Fibroblast of lung (primary cell): ENCODE measurements around the gene SLC6A1. TPM values are rescaled to one million over a fixed set of nuclear protein-coding genes. Genes with fewer than 3 reads are reported as not detected.

Experiments
- DNase-seq, 2 donors: peaks; one replicate each; pipeline versions ENCODE4 v3.0.0 to v3.0.0-alpha.2; 2010; ENCODE audit warnings: low read depth in 2 of 2
- H2AFZ ChIP-seq: 2 replicates; pipeline ENCODE4 v1.5.1; 2012; ENCODE audit warnings: low read length, control low read depth, inconsistent platforms
- H3K27ac ChIP-seq: 2 replicates; pipeline ENCODE4 v1.5.1; 2011; ENCODE audit warnings: low read length, control low read depth; ENCODE audit not compliant: insufficient read depth
- H3K27me3 ChIP-seq: 2 replicates; pipeline ENCODE4 v1.5.1; 2011; ENCODE audit warnings: mild to moderate bottlenecking, low read length; ENCODE audit not compliant: control insufficient read depth, insufficient read depth
- H3K36me3 ChIP-seq: 2 replicates; pipeline ENCODE4 v1.5.1; 2011; ENCODE audit warnings: low read length; ENCODE audit not compliant: control insufficient read depth, insufficient read depth
- H3K4me1 ChIP-seq: 2 replicates; pipeline ENCODE4 v1.5.1; 2011; ENCODE audit warnings: low read length; ENCODE audit not compliant: control insufficient read depth, insufficient read depth; ENCODE audit errors: extremely low read depth
- H3K4me2 ChIP-seq: 2 replicates; pipeline ENCODE4 v1.5.1; 2011; ENCODE audit warnings: low read length, control low read depth; ENCODE audit not compliant: insufficient read depth; ENCODE audit errors: extremely low read depth
- H3K4me3 ChIP-seq, 4 experiments: fragments of 200-600 bp in 1 of 4; sonication (generic) in 1 of 4; replicated peaks in 1 of 4; 2 replicates each; pipeline ENCODE4 v1.5.1; 2011 to 2016; ENCODE audit warnings: low read length in 4 of 4, low read depth in 3 of 4, mild to moderate bottlenecking in 3 of 4, control low read depth in 2 of 4, inconsistent platforms in 1 of 4, mixed read lengths in 1 of 4; ENCODE audit not compliant: insufficient read depth in 1 of 4; ENCODE audit errors: control extremely low read depth in 1 of 4
- H3K79me2 ChIP-seq: 2 replicates; pipeline ENCODE4 v1.5.1; 2012; ENCODE audit warnings: mild to moderate bottlenecking, low read length, inconsistent platforms; ENCODE audit not compliant: control insufficient read depth, insufficient read depth
- H3K9ac ChIP-seq: 2 replicates; pipeline ENCODE4 v1.5.1; 2011; ENCODE audit warnings: mild to moderate bottlenecking, low read length, control low read depth; ENCODE audit not compliant: insufficient read depth
- H3K9me3 ChIP-seq: 2 replicates; pipeline ENCODE4 v1.5.1; 2012; ENCODE audit warnings: low read depth, low read length; ENCODE audit not compliant: control insufficient read depth, insufficient read depth
- H4K20me1 ChIP-seq: 2 replicates; pipeline ENCODE4 v1.5.1; 2011; ENCODE audit warnings: low read length; ENCODE audit not compliant: control insufficient read depth, insufficient read depth; ENCODE audit errors: extremely low read depth
- CTCF ChIP-seq, 2 donors: IDR thresholded peaks in 1 of 2; conservative IDR thresholded peaks in 1 of 2; 1 replicate in 1 of 2; 2 replicates in 1 of 2; pipeline ENCODE4 v1.5.1; 2011 to 2012; ENCODE audit warnings: low read length in 2 of 2, control low read depth in 1 of 2, inconsistent platforms in 1 of 2, low read depth in 1 of 2, mild to moderate bottlenecking in 1 of 2
- EZH2 ChIP-seq: IDR thresholded peaks from 2 replicates; pipeline ENCODE4 v1.5.1; 2012; ENCODE audit warnings: low read length, control low read depth, mild to moderate bottlenecking; ENCODE audit errors: missing control alignments
- polyA plus RNA-seq, 2 donors: library from polyadenylated mRNA; depleted of rRNA in 1 of 2; stranded (reverse) in 1 of 2; unstranded in 1 of 2; fragments of >200 nt; gene quantifications; 2 replicates each; pipeline ENCODE4 v1.2.1, GENCODE V29; 2011 to 2012; ENCODE audit warnings: missing spikeins in 1 of 2
- total RNA-seq: library from RNA; depleted of rRNA; stranded (reverse); fragments of >200 nt; gene quantifications from 2 replicates; pipeline ENCODE4 v1.2.1, GENCODE V29; 2014

SLC6A1 gene
- total and polyA plus RNA-seq, 2 donors (not counting 1 experiment from before 2014, with no cell fraction given): not detected

- Histone ChIP-seq H3K9me3 (no peaks in the 10 kb centered on the region), H3K27ac (no peak overlapping the region), H3K4me2 (no peak overlapping the region), H3K27me3 (no peaks in the 10 kb centered on the region), H3K36me3 (no peaks in the 10 kb centered on the region), H2AFZ (no peak overlapping the region), H3K79me2 (no peaks in the 10 kb centered on the region), H3K9ac (no peak overlapping the region), H4K20me1 (no peaks in the 10 kb centered on the region), H3K4me1 (no peaks in the 10 kb centered on the region), H3K4me3 (no peak overlapping the region)
- TF ChIP-seq CTCF (conservative IDR thresholded peaks at IDR 0.05 in 1 of 2, IDR thresholded peaks at IDR 0.05 in 1 of 2; ENCODE audit: low read depth in 1 of 2, low read length in 2 of 2) (no peak), EZH2 (no peak)
- DNase-seq: no peak
These were observed 31.6 kb downstream of the SLC6A1 start for GRCh38 chr3:11024181-11024580.

- H3K27ac ChIP-seq: no peak overlapping the region
- TF ChIP-seq EZH2: no peak
- TF ChIP-seq CTCF (conservative IDR thresholded peaks at IDR 0.05 in 1 of 2, IDR thresholded peaks at IDR 0.05 in 1 of 2; ENCODE audit: low read depth in 1 of 2, low read length in 2 of 2): no peak
These were observed 37.4 kb downstream of the SLC6A1 start for GRCh38 chr3:11029948-11030347.

GRCh38 chr3:11033871-11034270 lies 41.3 kb downstream of the SLC6A1 start:
- no peak overlapping the region for H2AFZ ChIP-seq
- no peak for TF ChIP-seq EZH2
- TF ChIP-seq CTCF (conservative IDR thresholded peaks at IDR 0.05 in 1 of 2, IDR thresholded peaks at IDR 0.05 in 1 of 2; ENCODE audit: low read depth in 1 of 2, low read length in 2 of 2): no peak
- H3K9me3 ChIP-seq: no peaks in the 10 kb centered on the region
- no peaks in the 10 kb centered on the region for H3K4me1 ChIP-seq
- H3K9ac ChIP-seq: no peak overlapping the region
- no peak for DNase-seq
- H3K36me3 ChIP-seq: no peaks in the 10 kb centered on the region
- H3K27me3 ChIP-seq: no peaks in the 10 kb centered on the region
- H3K79me2 ChIP-seq: no peaks in the 10 kb centered on the region
- H3K4me3 ChIP-seq: no peak overlapping the region
- no peak overlapping the region for H3K4me2 ChIP-seq
- no peaks in the 10 kb centered on the region for H4K20me1 ChIP-seq
- no peak overlapping the region for H3K27ac ChIP-seq

More at GRCh38 chr3:11029948-11030347, 37.4 kb downstream of the SLC6A1 start:
- no peaks in the 10 kb centered on the region for H3K4me1 ChIP-seq
- H3K4me3 ChIP-seq: no peak overlapping the region
- no peaks in the 10 kb centered on the region for H4K20me1 ChIP-seq
- no peaks in the 10 kb centered on the region for H3K27me3 ChIP-seq
- H3K79me2 ChIP-seq: no peaks in the 10 kb centered on the region
- no peak overlapping the region for H2AFZ ChIP-seq
- H3K9me3 ChIP-seq: no peaks in the 10 kb centered on the region
- no peak overlapping the region for H3K9ac ChIP-seq
- no peak overlapping the region for H3K4me2 ChIP-seq
- no peaks in the 10 kb centered on the region for H3K36me3 ChIP-seq
- DNase-seq: no peak
